ENCODE data around the gene PTPRA. TPM values are rescaled to one million over a fixed set of nuclear protein-coding genes. Genes with fewer than 3 reads are reported as not detected.

PTPRA gene
- total and polyA plus RNA-seq, 9 of the 15 experiments (the other 6 are each of a cell fraction or from before 2014, with no cell fraction given), result 3.4 to 80.5 (median 28.0) TPM

- TF ChIP-seq ATF4 (CRISPR knock-in tag; IDR thresholded peaks at IDR 0.05), result no peak
- no peak for TF ChIP-seq RHOXF2B (CRISPR knock-in tag; conservative IDR thresholded peaks at IDR 0.05)
- no peak for TF ChIP-seq ZNF217 (CRISPR knock-in tag; IDR thresholded peaks at IDR 0.05)
- no peak for TF ChIP-seq ZNF589 (CRISPR knock-in tag; IDR thresholded peaks at IDR 0.05; ENCODE audit: low read depth)
- no peak for TF ChIP-seq ELF1 (tag; IDR thresholded peaks at IDR 0.05)
- no peak for TF ChIP-seq NEUROD1 (IDR thresholded peaks at IDR 0.05; ENCODE audit: borderline replicate concordance, low read depth, low read length, partially characterized antibody)
- no peak for TF ChIP-seq ZNF282 (CRISPR knock-in tag; IDR thresholded peaks at IDR 0.05)
- TF ChIP-seq ZNF445 (CRISPR knock-in tag; IDR thresholded peaks at IDR 0.05; ENCODE audit: low read depth), result no peak
- no peak for TF ChIP-seq PRPF4 (IDR thresholded peaks at IDR 0.05; ENCODE audit: insufficient read depth, low read depth, low read length, poor library complexity, severe bottlenecking)
- TF ChIP-seq ZNF232 (CRISPR knock-in tag; IDR thresholded peaks at IDR 0.05), result no peak
- peak; percentile 20; the same call in 1 of the 2 replicates for TF ChIP-seq C11orf30 (IDR thresholded peaks at IDR 0.05; ENCODE audit: low read depth)
- TF ChIP-seq HDAC2 (IDR thresholded peaks at IDR 0.05), result peak; percentile 24; the same call in 1 of the 2 replicates
- TF ChIP-seq SMARCA4 (IDR thresholded peaks at IDR 0.05), result peak; percentile 75
- TF ChIP-seq ATF7 (IDR thresholded peaks at IDR 0.05), result peak; percentile 53; the same call in 1 of the 2 replicates
- no peak for TF ChIP-seq HSF4 (CRISPR knock-in tag; IDR thresholded peaks at IDR 0.05; ENCODE audit: borderline replicate concordance)
- TF ChIP-seq NCOA1 (IDR thresholded peaks at IDR 0.05; ENCODE audit: low read depth), result no peak
- no peak for TF ChIP-seq RBFOX2 (IDR thresholded peaks at IDR 0.05; ENCODE audit: low read depth, low read length)
- peak; percentile 20; the same call in 1 of the 2 replicates for TF ChIP-seq MAFF (IDR thresholded peaks at IDR 0.05; ENCODE audit: low read length)
- no peak for TF ChIP-seq ZBTB1 (CRISPR knock-in tag; IDR thresholded peaks at IDR 0.05; ENCODE audit: borderline replicate concordance, low read depth)
- TF ChIP-seq ZNF24 (IDR thresholded peaks at IDR 0.05), result peak; percentile 96
- TF ChIP-seq ZNF253 (CRISPR knock-in tag; conservative IDR thresholded peaks at IDR 0.05), result no peak
- TF ChIP-seq POLR3G (IDR thresholded peaks at IDR 0.05; ENCODE audit: extremely low read depth, insufficient read length, insufficient replicate concordance), result no peak
- TF ChIP-seq ZNF41 (CRISPR knock-in tag; conservative IDR thresholded peaks at IDR 0.05), result no peak
- peak in 1 of 2 experiments; percentile 64; a peak in 2 of 4 replicates for TF ChIP-seq RCOR1 (IDR thresholded peaks at IDR 0.05; ENCODE audit: borderline replicate concordance in 1 of 2, low read depth in 2 of 2, low read length in 2 of 2)
- TF ChIP-seq PTBP1 (IDR thresholded peaks at IDR 0.05; ENCODE audit: low read depth, low read length), result no peak
- TF ChIP-seq MTA3 (IDR thresholded peaks at IDR 0.05; ENCODE audit: borderline replicate concordance), result 0 out of 2 replicates have a peak, but pooled peaks have one; percentile 28
- TF ChIP-seq NFE2L1 (tag; IDR thresholded peaks at IDR 0.05; ENCODE audit: borderline replicate concordance, low read depth), result no peak
- no peak for TF ChIP-seq SRSF9 (IDR thresholded peaks at IDR 0.05; ENCODE audit: borderline replicate concordance, low read depth, low read length)
- TF ChIP-seq YBX1 (IDR thresholded peaks at IDR 0.05), result no peak
- TF ChIP-seq MXD1 (CRISPR knock-in tag; IDR thresholded peaks at IDR 0.05; ENCODE audit: borderline replicate concordance, poor library complexity, severe bottlenecking), result no peak
Observed at GRCh38 chr20:2946988-2947961, 74.0 kb downstream of the PTPRA start (continued).

All from K562 (cell line).